OCI-LY1 (cell line): Measurements from ENCODE around the gene SLC3A2.

Experiments
- H2AFZ ChIP-seq: fragments of 200-600 bp; sonication (generic), shearing (Covaris generic); 2 replicates; pipeline ENCODE4 v1.6.0; 2014; ENCODE audit warnings: antibody characterized with exemption, mild to moderate bottlenecking, low read length
- H3F3A ChIP-seq: fragments of 200-600 bp; sonication (generic), shearing (Covaris generic); 2 replicates; pipeline ENCODE4 v1.6.0; 2014; ENCODE audit warnings: mild to moderate bottlenecking, antibody characterized with exemption, low read length, moderate library complexity; ENCODE audit not compliant: insufficient read depth
- H3K27ac ChIP-seq: fragments of 200-600 bp; sonication (generic); 2 replicates; pipeline ENCODE4 v1.5.1; 2014; ENCODE audit warnings: low read length, mixed run types, mild to moderate bottlenecking, low read depth; ENCODE audit not compliant: poor library complexity, severe bottlenecking
- H3K27me3 ChIP-seq: fragments of 200-600 bp; sonication (generic); 2 replicates; pipeline ENCODE4 v1.6.0; 2014; ENCODE audit warnings: antibody characterized with exemption, mild to moderate bottlenecking, low read length, moderate library complexity; ENCODE audit not compliant: insufficient read depth
- H3K36me3 ChIP-seq: fragments of 200-600 bp; sonication (generic); 2 replicates; pipeline ENCODE4 v1.6.1; 2014; ENCODE audit warnings: mild to moderate bottlenecking, antibody characterized with exemption, low read length, moderate library complexity, mixed read lengths; ENCODE audit not compliant: insufficient read depth
- H3K4me1 ChIP-seq: fragments of 200-600 bp; sonication (generic); 2 replicates; pipeline ENCODE4 v1.5.1; 2014; ENCODE audit warnings: mild to moderate bottlenecking, low read length, moderate library complexity; ENCODE audit not compliant: insufficient read depth, severe bottlenecking
- H3K4me2 ChIP-seq: fragments of 200-600 bp; sonication (generic), shearing (Covaris generic); 2 replicates; pipeline ENCODE4 v1.6.1; 2014; ENCODE audit warnings: low read length
- H3K4me3 ChIP-seq: fragments of 200-600 bp; sonication (generic); 2 replicates; pipeline ENCODE4 v1.5.1; 2014; ENCODE audit warnings: low read length, low read depth, mild to moderate bottlenecking, mixed read lengths; ENCODE audit not compliant: poor library complexity, severe bottlenecking
- H3K79me2 ChIP-seq: fragments of 200-600 bp; shearing (Covaris generic); 2 replicates; pipeline ENCODE4 v1.6.1; 2016; ENCODE audit warnings: mixed run types, low read length, mixed read lengths; ENCODE audit not compliant: insufficient read depth
- H3K9ac ChIP-seq: fragments of 200-600 bp; sonication (generic), shearing (Covaris generic); 2 replicates; pipeline ENCODE4 v1.6.1; 2014; ENCODE audit warnings: mild to moderate bottlenecking, low read length, mixed read lengths
- H3K9me2 ChIP-seq: fragments of 200-600 bp; sonication (generic), shearing (Covaris generic); 2 replicates; pipeline ENCODE4 v1.6.1; 2014; ENCODE audit warnings: low read depth, mild to moderate bottlenecking, low read length, mixed read lengths
- H3K9me3 ChIP-seq: fragments of 200-600 bp; shearing (Covaris generic); 2 replicates; pipeline ENCODE4 v1.6.1; 2014; ENCODE audit warnings: low read length, mixed read lengths
- H4K20me1 ChIP-seq: fragments of 200-600 bp; sonication (generic), shearing (Covaris generic); 2 replicates; pipeline ENCODE4 v1.6.0; 2016; ENCODE audit warnings: mild to moderate bottlenecking, low read length; ENCODE audit not compliant: insufficient read depth
- EZH2 ChIP-seq: fragments of 200-600 bp; sonication (generic), shearing (Covaris generic); IDR thresholded peaks from 2 replicates; pipeline ENCODE4 v1.8.0; 2017; ENCODE audit warnings: borderline replicate concordance, mixed run types, mild to moderate bottlenecking, antibody characterized with exemption, low read length, moderate library complexity, mixed read lengths
- TF ChIP-seq, protein P1 (sequence below): fragments of 200-600 bp; sonication (generic), shearing (Covaris generic); IDR thresholded peaks from 2 replicates; pipeline ENCODE4 v1.5.1; 2017; ENCODE audit warnings: mild to moderate bottlenecking, antibody characterized with exemption, low read length, moderate library complexity, mixed read lengths

The SLC3A2 gene

DNA sequence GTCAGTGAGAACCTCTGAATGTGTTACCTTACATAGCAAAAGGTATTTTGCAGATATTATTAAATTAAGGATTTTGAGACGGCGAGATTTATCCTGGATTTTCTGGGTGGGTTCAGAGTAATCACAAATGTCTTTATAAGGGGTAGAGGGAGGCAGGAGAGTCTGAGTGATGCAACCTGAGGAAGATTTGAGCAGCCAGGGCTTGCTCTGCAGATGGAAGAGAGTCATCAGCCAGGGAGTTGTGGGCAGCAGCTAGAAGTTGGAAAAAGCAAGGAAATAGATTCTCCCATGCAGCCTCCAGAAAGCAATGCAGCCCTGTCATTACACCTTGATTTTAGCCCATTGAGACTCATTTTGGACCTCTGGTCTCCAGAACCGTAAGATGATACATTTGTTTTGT is 37.2 kb upstream of the SLC3A2 start:
- Histone ChIP-seq H3K4me1 (peaks cover 27% of the 10 kb centered on the region), H3K4me3 (no peak overlapping the region), H3K9me2 (no peaks in the 10 kb centered on the region), H3K36me3 (no peaks in the 10 kb centered on the region), H3K79me2 (peaks cover 9% of the 10 kb centered on the region), H4K20me1 (no peaks in the 10 kb centered on the region), H3K27ac (no peak overlapping the region), H3K27me3 (no peaks in the 10 kb centered on the region), H3K4me2 (no peak overlapping the region), H2AFZ (no peak overlapping the region), H3F3A (no peaks in the 10 kb centered on the region), H3K9me3 (no peaks in the 10 kb centered on the region), H3K9ac (no peak overlapping the region)
- TF ChIP-seq, protein P1, sequence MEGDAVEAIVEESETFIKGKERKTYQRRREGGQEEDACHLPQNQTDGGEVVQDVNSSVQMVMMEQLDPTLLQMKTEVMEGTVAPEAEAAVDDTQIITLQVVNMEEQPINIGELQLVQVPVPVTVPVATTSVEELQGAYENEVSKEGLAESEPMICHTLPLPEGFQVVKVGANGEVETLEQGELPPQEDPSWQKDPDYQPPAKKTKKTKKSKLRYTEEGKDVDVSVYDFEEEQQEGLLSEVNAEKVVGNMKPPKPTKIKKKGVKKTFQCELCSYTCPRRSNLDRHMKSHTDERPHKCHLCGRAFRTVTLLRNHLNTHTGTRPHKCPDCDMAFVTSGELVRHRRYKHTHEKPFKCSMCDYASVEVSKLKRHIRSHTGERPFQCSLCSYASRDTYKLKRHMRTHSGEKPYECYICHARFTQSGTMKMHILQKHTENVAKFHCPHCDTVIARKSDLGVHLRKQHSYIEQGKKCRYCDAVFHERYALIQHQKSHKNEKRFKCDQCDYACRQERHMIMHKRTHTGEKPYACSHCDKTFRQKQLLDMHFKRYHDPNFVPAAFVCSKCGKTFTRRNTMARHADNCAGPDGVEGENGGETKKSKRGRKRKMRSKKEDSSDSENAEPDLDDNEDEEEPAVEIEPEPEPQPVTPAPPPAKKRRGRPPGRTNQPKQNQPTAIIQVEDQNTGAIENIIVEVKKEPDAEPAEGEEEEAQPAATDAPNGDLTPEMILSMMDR: no peak
- no peak for TF ChIP-seq EZH2

DNA sequence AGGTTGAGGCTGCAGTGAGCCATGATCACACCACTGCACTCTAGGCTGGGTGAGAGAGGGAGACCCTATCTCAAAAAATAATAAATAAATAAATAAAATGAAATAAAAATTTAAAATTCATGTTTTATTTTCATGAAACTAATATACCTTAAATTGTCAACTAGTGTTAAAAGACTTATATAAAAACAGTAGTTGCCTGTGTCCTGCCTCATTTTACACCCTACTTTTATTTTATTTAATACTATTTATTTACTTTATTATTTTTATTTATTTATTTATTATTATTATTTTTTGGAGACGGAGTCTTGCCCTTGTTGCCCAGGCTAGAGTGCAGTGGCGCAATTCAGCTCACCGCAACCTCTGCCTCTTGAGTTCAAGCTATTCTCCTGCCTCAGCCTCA is 36.5 kb upstream of the SLC3A2 start:
- Histone ChIP-seq H4K20me1 (no peaks in the 10 kb centered on the region), H3K79me2 (peaks cover 2% of the 10 kb centered on the region; the same call in 1 of the 2 replicates), H3K36me3 (no peaks in the 10 kb centered on the region), H2AFZ (no peak overlapping the region), H3K4me3 (no peak overlapping the region), H3K4me1 (peaks cover 24% of the 10 kb centered on the region), H3F3A (no peaks in the 10 kb centered on the region), H3K27ac (no peak overlapping the region), H3K9me3 (no peaks in the 10 kb centered on the region), H3K4me2 (no peak overlapping the region), H3K9ac (no peak overlapping the region), H3K9me2 (no peaks in the 10 kb centered on the region), H3K27me3 (no peaks in the 10 kb centered on the region)
- TF ChIP-seq, protein P1: no peak
- no peak for TF ChIP-seq EZH2

DNA sequence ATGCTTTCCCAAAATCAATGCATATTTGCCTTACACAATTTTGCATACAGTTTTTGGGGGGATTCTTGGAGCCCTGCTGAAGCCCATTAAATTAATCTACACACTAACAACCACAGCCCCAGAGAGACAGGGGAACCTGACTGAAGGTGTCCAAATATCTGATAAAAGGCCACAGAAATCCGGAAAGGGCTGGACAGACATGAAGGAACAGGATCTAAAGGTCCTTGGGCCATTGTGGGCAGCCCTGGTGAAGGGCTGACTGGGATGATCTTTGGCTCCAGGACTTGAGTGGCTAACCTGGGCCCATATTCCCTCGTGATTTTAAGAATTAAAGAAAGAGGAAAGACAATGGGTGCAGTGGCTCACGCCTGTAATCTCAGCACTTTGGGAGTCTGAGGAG is 34.5 kb upstream of the SLC3A2 start:
- Histone ChIP-seq H3K27me3 (no peaks in the 10 kb centered on the region), H3K9ac (no peak overlapping the region), H3F3A (peaks cover 10% of the 10 kb centered on the region), H3K4me1 (peaks cover 13% of the 10 kb centered on the region), H4K20me1 (no peaks in the 10 kb centered on the region), H3K27ac (no peak overlapping the region), H3K36me3 (0 out of 2 replicates have a peak, but pooled peaks cover under 1% of the 10 kb centered on the region), H3K9me3 (no peaks in the 10 kb centered on the region), H3K9me2 (no peaks in the 10 kb centered on the region), H3K79me2 (no peaks in the 10 kb centered on the region), H3K4me3 (no peak overlapping the region), H3K4me2 (no peak overlapping the region), H2AFZ (no peak overlapping the region)
- TF ChIP-seq, protein P1: no peak
- no peak for TF ChIP-seq EZH2
